Stimulated activated CD8-positive, alpha-beta memory T cell treated with anti-CD3 and anti-CD28 coated beads, Interleukin-4, amount 100 ng/mL, for 1 hour (primary cell): ENCODE measurements around the gene POMGNT1.

ENCODE experiments used
- DNase-seq, 2 donors: peaks; one replicate each; pipeline ENCODE4 v3.0.0-alpha.2; 2020; ENCODE audit warnings: low read depth in 2 of 2, low spot score in 1 of 2

POMGNT1 gene

GRCh38 chr1:46158312-46159281, 39.6 kb downstream of the POMGNT1 start:
- no peak for DNase-seq

- no peak for DNase-seq
Observed at GRCh38 chr1:46157916-46158311, 40.3 kb downstream of the POMGNT1 start.

- no peak for DNase-seq
Observed at GRCh38 chr1:46153732-46154131, 44.5 kb downstream of the POMGNT1 start.

- no peak for DNase-seq
Observed at GRCh38 chr1:46153228-46153627, 45.0 kb downstream of the POMGNT1 start.

- no peak for DNase-seq
Observed at GRCh38 chr1:46152016-46152415, 46.2 kb downstream of the POMGNT1 start.

GRCh38 chr1:46150085-46150484, 48.1 kb downstream of the POMGNT1 start:
- no peak for DNase-seq

GRCh38 chr1:46148318-46148717, 49.9 kb downstream of the POMGNT1 start:
- no peak for DNase-seq
